CD4-positive, alpha-beta T cell (primary cell): ENCODE measurements around the gene PRDM1. TPM values are rescaled to one million over a fixed set of nuclear protein-coding genes. Genes with fewer than 3 reads are reported as not detected.
A peak's percentile ranks its signal among the peaks of the same experiment; 100 is the strongest.

Experiments used
- ATAC-seq: fragments of 200-7000 bp; cut with Tn5 transposase; one replicate; pipeline ENCODE4 v1.10.0; 2022; ENCODE audit warnings: mild to moderate bottlenecking; ENCODE audit not compliant: poor library complexity
- CTCF ChIA-PET: fragments of 350-600 bp; sonication (Branson Sonifier 250); formaldehyde crosslinking; loops from one replicate; lab custom pipeline; 2021; ENCODE audit warnings: antibody characterized with exemption, inconsistent platforms; lab: Charles Lee
- POLR2A ChIA-PET: fragments of 350-600 bp; sonication (Branson Sonifier 250); formaldehyde crosslinking; loops from one replicate; lab custom pipeline; 2021; ENCODE audit warnings: antibody characterized with exemption, inconsistent platforms; lab: Charles Lee
- DNase-seq, 14 experiments: peaks; one replicate each; pipeline ENCODE4 v3.0.0-alpha.2; 2013 to 2020; ENCODE audit warnings: mixed read lengths in 2 of 14
- H3K27ac ChIP-seq, 2 donors: one replicate each; pipeline versions ENCODE4 v1.5.1 to v1.7.0; 2013; ENCODE audit warnings: low read length in 2 of 2, low read depth in 1 of 2, mild to moderate bottlenecking in 1 of 2
- H3K27me3 ChIP-seq, 2 experiments: 1 replicate in 1 of 2; 2 replicates in 1 of 2; pipeline versions ENCODE4 v1.6.1 to v1.7.0; 2013; ENCODE audit warnings: low read length in 2 of 2, control low read depth in 1 of 2, mild to moderate bottlenecking in 1 of 2, moderate library complexity in 1 of 2; ENCODE audit not compliant: insufficient read depth in 2 of 2, control insufficient read depth in 1 of 2
- H3K36me3 ChIP-seq: one replicate; pipeline ENCODE4 v1.6.1; 2013; ENCODE audit warnings: low read length, control low read depth; ENCODE audit not compliant: insufficient read depth
- H3K4me1 ChIP-seq: one replicate; pipeline ENCODE4 v1.6.1; 2013; ENCODE audit warnings: low read length, control low read depth; ENCODE audit not compliant: insufficient read depth
- H3K4me3 ChIP-seq: one replicate; pipeline ENCODE4 v1.5.1; 2013; ENCODE audit warnings: mild to moderate bottlenecking, low read length, moderate library complexity
- H3K9me3 ChIP-seq, 2 experiments: 1 replicate in 1 of 2; 2 replicates in 1 of 2; pipeline versions ENCODE4 v1.6.1 to v1.7.0; 2013; ENCODE audit warnings: low read length in 2 of 2, mild to moderate bottlenecking in 2 of 2, control low read depth in 1 of 2, moderate library complexity in 1 of 2; ENCODE audit not compliant: control insufficient read depth in 1 of 2, insufficient read depth in 1 of 2
- H3K27ac Mint-ChIP-seq: one replicate; pipeline ENCODE4 v1.8.0; 2020; ENCODE audit warnings: mixed read lengths
- H3K27me3 Mint-ChIP-seq: one replicate; pipeline ENCODE4 v1.8.0; 2021; ENCODE audit warnings: mixed read lengths
- H3K36me3 Mint-ChIP-seq: one replicate; pipeline ENCODE4 v1.8.0; 2021; ENCODE audit warnings: low read depth, mixed read lengths
- H3K4me1 Mint-ChIP-seq: one replicate; pipeline ENCODE4 v1.8.0; 2021; ENCODE audit warnings: low read depth, mixed read lengths
- H3K4me3 Mint-ChIP-seq: one replicate; pipeline ENCODE4 v1.8.0; 2020; ENCODE audit warnings: mild to moderate bottlenecking, mixed read lengths
- H3K9me3 Mint-ChIP-seq: one replicate; pipeline ENCODE4 v1.8.0; 2020; ENCODE audit warnings: mixed read lengths
- CTCF ChIP-seq: fragments of 200-600 bp; IDR thresholded peaks from one replicate; pipeline ENCODE4 v1.8.0; 2022; ENCODE audit warnings: antibody characterized with exemption, mild to moderate bottlenecking
- intact Hi-C, 2 experiments: fragments of 100-400 bp; cut with DNase I in 1 of 2; cut with micrococcal nuclease in 1 of 2; formaldehyde crosslinking; loops; one replicate each; pipeline versions ENCODE4 v1.15.1 to v1.9.0; 2023 to 2025; cut with DNase I, micrococcal nuclease
- total RNA-seq, 174 experiments: library from RNA in 2 of 174; stranded (reverse) in 2 of 174; gene quantifications; one replicate each; pipeline ENCODE4 v1.2.3 and lab custom pipeline; 2021 to 2026

PRDM1 gene
- total RNA-seq, 2 experiments from 2014 or later: 69.9 to 83.4 TPM

DNA sequence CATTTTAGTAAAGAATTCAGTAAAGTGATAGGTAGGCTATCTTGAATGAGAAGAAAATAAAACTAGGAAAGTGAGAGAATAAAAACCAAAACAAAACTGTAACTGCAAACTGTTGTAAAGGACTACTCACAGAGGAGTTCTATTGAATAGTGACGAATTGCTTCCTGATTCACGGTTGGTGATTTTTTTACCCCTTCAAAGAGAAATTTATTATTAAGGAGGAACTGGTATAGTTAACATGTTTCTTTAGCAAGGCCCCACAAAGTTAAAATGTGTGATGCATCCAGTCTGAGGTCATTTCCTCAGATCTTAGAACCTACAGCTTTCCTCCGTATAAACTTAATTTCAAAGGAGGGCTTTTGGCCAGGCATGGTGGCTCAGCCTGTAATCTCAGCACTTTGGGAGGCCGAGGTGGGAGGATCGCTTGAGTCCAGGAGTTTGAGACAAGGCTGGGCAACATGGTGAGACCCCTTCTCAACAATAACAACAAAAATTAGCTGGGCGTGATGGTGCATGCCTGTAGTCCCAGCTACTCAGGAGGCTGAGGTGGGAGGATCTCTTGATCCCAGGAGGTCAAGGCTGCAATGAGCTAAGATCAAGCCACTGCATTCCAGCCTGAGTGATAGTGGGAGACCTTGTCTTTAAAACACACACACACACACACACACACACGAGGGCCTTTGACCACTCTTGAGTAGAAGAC, 8.3 kb downstream of the PRDM1 start:
- H3K27ac Mint-ChIP-seq: peak overlapping the region; percentile 70
- ATAC-seq (no peak), DNase-seq (peak in 3 of 14 experiments; percentile 50 to 79 (median 62))
- Histone ChIP-seq H3K27ac (no peak overlapping the region), H3K27me3 (no peaks in the 10 kb centered on the region), H3K9me3 (no peaks in the 10 kb centered on the region), H3K36me3 (no peaks in the 10 kb centered on the region), H3K4me3 (peak overlapping the region; percentile 4), H3K4me1 (peaks cover 25% of the 10 kb centered on the region)
- peaks cover 76% of the 10 kb centered on the region for H3K4me1 Mint-ChIP-seq
- intact Hi-C loops: loop anchor here in 1 of 2 experiments (10.0 kb wide), 1 partner anchor 610 kb away; no protein-coding TSS in a partner anchor
- CTCF ChIA-PET: no interaction called here
- H3K9me3 Mint-ChIP-seq: no peaks in the 10 kb centered on the region
- peak overlapping the region; percentile 82 for H3K4me3 Mint-ChIP-seq
- peaks cover 33% of the 10 kb centered on the region for H3K27me3 Mint-ChIP-seq
- peaks cover 10% of the 10 kb centered on the region for H3K36me3 Mint-ChIP-seq
- TF ChIP-seq CTCF: no peak
- POLR2A ChIA-PET: interaction anchor here (0.6 to 1.7 kb wide), 3 partner anchors 8 to 102 kb away, joined by 4 to 10 read pairs (median 6); no protein-coding TSS in a partner anchor

DNA sequence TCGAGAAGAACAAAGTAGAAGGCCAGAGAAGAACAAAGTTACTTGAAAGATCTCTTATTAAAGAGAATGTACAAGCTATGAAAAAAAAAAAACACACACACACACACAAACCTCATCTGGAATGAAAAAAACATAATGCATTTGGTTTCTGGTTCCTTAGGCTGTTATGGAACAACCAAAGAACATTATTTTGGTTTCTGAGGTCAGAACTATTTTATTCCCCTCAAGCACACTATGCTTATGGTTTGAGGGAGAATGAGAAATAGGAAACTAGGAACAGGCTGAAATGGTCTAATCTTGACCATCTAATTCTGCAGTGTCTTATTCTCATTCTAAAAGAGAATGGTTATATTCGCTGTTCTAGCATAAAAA, 8.8 kb downstream of the PRDM1 start:
- intact Hi-C loops: loop anchor here in 1 of 2 experiments (5.0 to 10.0 kb wide), 3 partner anchors 363 to 610 kb away; no protein-coding TSS in a partner anchor
- no peak for TF ChIP-seq CTCF
- DNase-seq (no peak), ATAC-seq (no peak)
- H3K9me3 ChIP-seq: no peaks in the 10 kb centered on the region
- no peak overlapping the region for H3K27ac ChIP-seq
- peaks cover 25% of the 10 kb centered on the region for H3K4me1 ChIP-seq
- Mint-ChIP-seq H3K27me3 (peaks cover 29% of the 10 kb centered on the region), H3K4me1 (peaks cover 74% of the 10 kb centered on the region), H3K27ac (no peak overlapping the region), H3K4me3 (no peak overlapping the region), H3K36me3 (peaks cover 10% of the 10 kb centered on the region), H3K9me3 (no peaks in the 10 kb centered on the region)
- ChIA-PET POLR2A (interaction anchor here (0.6 kb wide), 1 partner anchor 39 kb away, joined by 4 read pairs; no protein-coding TSS in a partner anchor), CTCF (no interaction called here)
- H3K27me3 ChIP-seq: no peaks in the 10 kb centered on the region
- no peaks in the 10 kb centered on the region for H3K36me3 ChIP-seq
- no peak overlapping the region for H3K4me3 ChIP-seq

GRCh38 chr6:106097411-106098231, 11.5 kb downstream of the PRDM1 start:
- Mint-ChIP-seq H3K4me3 (peak overlapping the region; percentile 90), H3K27ac (peak overlapping the region; percentile 95), H3K27me3 (peaks cover 6% of the 10 kb centered on the region), H3K9me3 (no peaks in the 10 kb centered on the region), H3K36me3 (peaks cover 33% of the 10 kb centered on the region), H3K4me1 (peaks cover 85% of the 10 kb centered on the region)
- Histone ChIP-seq H3K9me3 (no peaks in the 10 kb centered on the region), H3K27ac (peak overlapping the region; percentile 53 to 70), H3K27me3 (no peaks in the 10 kb centered on the region), H3K4me1 (peaks cover 28% of the 10 kb centered on the region), H3K36me3 (peaks cover 7% of the 10 kb centered on the region), H3K4me3 (peak overlapping the region; percentile 72)
- intact Hi-C loops: loop anchor here in 1 of 2 experiments (1.0 to 10.0 kb wide), 8 partner anchors 11 to 613 kb away; partner anchors contain the start of gene PRDM1
- no peak for TF ChIP-seq CTCF
- POLR2A ChIA-PET: interaction anchor here (0.8 to 5.2 kb wide), 23 partner anchors 8 to 316 kb away, joined by 3 to 92 read pairs (median 7); partner anchors contain the start of genes ATG5 and PRDM1
- peak; percentile 58 for ATAC-seq
- peak in 12 of 14 experiments; percentile 15 to 94 (median 52) for DNase-seq
- CTCF ChIA-PET: interaction anchor here (0.6 to 1.3 kb wide), 4 partner anchors 11 to 187 kb away, joined by 3 to 4 read pairs (median 3); partner anchors contain the start of gene PRDM1
